IMR-90 (cell line): ENCODE results near the gene NFASC. TPM values are rescaled to one million over a fixed set of nuclear protein-coding genes. Genes with fewer than 3 reads are reported as not detected.

Experiments used
- ATAC-seq: fragments of 200-7000 bp; cut with Tn5 transposase; 2 replicates; pipeline ENCODE4 v1.9.1; 2020; ENCODE audit warnings: low read depth, mild to moderate bottlenecking, moderate library complexity
- BruUV-seq: library from RNA; stranded (reverse); fragments of 400-500 nt; replicated peaks from 2 replicates; lab custom pipeline; 2021; lab: Mats Ljungman, UMichigan
- CTCF ChIA-PET: fragments of 300-600 bp; formaldehyde crosslinking; extraction: SDS; loops from one replicate; lab custom pipeline; 2021; ENCODE audit warnings: antibody characterized with exemption; lab: Yijun Ruan, JAX
- POLR2A ChIA-PET: fragments of 300-600 bp; sonication (Branson Sonifier 250); formaldehyde crosslinking; loops from one replicate; lab custom pipeline; 2022; ENCODE audit warnings: antibody characterized with exemption; ENCODE audit not compliant: unreplicated experiment; lab: Charles Lee
- DNase-seq: peaks from one replicate; pipeline ENCODE4 v3.0.0; 2013
- H2AFZ ChIP-seq: replicated peaks from 2 replicates; pipeline ENCODE3; 2013; ENCODE audit warnings: low read length, mild to moderate bottlenecking; ENCODE audit not compliant: poor library complexity
- H2AK5ac ChIP-seq: 2 replicates; pipeline ENCODE4 v1.6.1; 2013; ENCODE audit warnings: low read depth, low read length, inconsistent platforms
- H2AK9ac ChIP-seq: replicated peaks from 2 replicates; pipeline ENCODE3; 2013; ENCODE audit warnings: mild to moderate bottlenecking, low read depth, low read length, moderate library complexity; ENCODE audit not compliant: poor library complexity
- H2BK120ac ChIP-seq: 2 replicates; pipeline ENCODE4 v1.6.1; 2013; ENCODE audit warnings: low read depth, low read length, inconsistent platforms
- H2BK15ac ChIP-seq: 3 replicates; pipeline ENCODE4 v1.6.1; 2013; ENCODE audit warnings: low read depth, low read length, inconsistent platforms
- H2BK20ac ChIP-seq: 2 replicates; pipeline ENCODE4 v1.6.1; 2013; ENCODE audit warnings: low read depth, mild to moderate bottlenecking, inconsistent platforms, low read length, moderate library complexity
- H2BK5ac ChIP-seq: 2 replicates; pipeline ENCODE4 v1.6.1; 2013; ENCODE audit warnings: mild to moderate bottlenecking, low read depth, low read length, inconsistent platforms; ENCODE audit not compliant: poor library complexity, severe bottlenecking
- H3K14ac ChIP-seq: replicated peaks from 2 replicates; pipeline ENCODE4 v1.6.1; 2013; ENCODE audit warnings: low read depth, low read length, inconsistent platforms
- H3K18ac ChIP-seq: 2 replicates; pipeline ENCODE4 v1.6.1; 2013; ENCODE audit warnings: low read depth, low read length, control low read depth
- H3K23ac ChIP-seq: 2 replicates; pipeline ENCODE4 v1.6.1; 2013; ENCODE audit warnings: low read depth, low read length, inconsistent platforms
- H3K27ac ChIP-seq: 2 replicates; pipeline ENCODE4 v1.5.1; 2013; ENCODE audit warnings: mild to moderate bottlenecking, control low read depth, low read length; ENCODE audit not compliant: insufficient read depth
- H3K27me3 ChIP-seq: 2 replicates; pipeline ENCODE4 v1.6.1; 2013; ENCODE audit warnings: low read length; ENCODE audit not compliant: control insufficient read depth, insufficient read depth
- H3K36me3 ChIP-seq: 2 replicates; pipeline ENCODE4 v1.6.1; 2013; ENCODE audit warnings: low read length, mixed read lengths; ENCODE audit not compliant: control insufficient read depth, insufficient read depth
- H3K4ac ChIP-seq: 2 replicates; pipeline ENCODE4 v1.6.1; 2013; ENCODE audit warnings: low read depth, low read length, inconsistent platforms
- H3K4me1 ChIP-seq: 2 replicates; pipeline ENCODE4 v1.6.1; 2013; ENCODE audit warnings: low read length, mixed read lengths; ENCODE audit not compliant: control insufficient read depth, insufficient read depth
- H3K4me2 ChIP-seq: 2 replicates; pipeline ENCODE4 v1.6.1; 2013; ENCODE audit warnings: low read depth, mild to moderate bottlenecking, control low read depth, low read length, moderate library complexity
- H3K4me3 ChIP-seq: 2 replicates; pipeline ENCODE4 v1.5.1; 2013; ENCODE audit warnings: low read depth, mild to moderate bottlenecking, control low read depth, low read length, moderate library complexity; ENCODE audit not compliant: insufficient read depth
- H3K56ac ChIP-seq: 2 replicates; pipeline ENCODE4 v1.6.1; 2013; ENCODE audit warnings: low read length, inconsistent platforms; ENCODE audit not compliant: insufficient read depth; ENCODE audit errors: extremely low read depth
- H3K79me1 ChIP-seq, 2 experiments: 2 replicates each; pipeline ENCODE4 v1.6.1; 2013; ENCODE audit warnings: low read length in 2 of 2, inconsistent platforms in 1 of 2, low read depth in 1 of 2
- H3K9ac ChIP-seq: 2 replicates; pipeline ENCODE4 v1.6.1; 2013; ENCODE audit warnings: low read depth, low read length, control low read depth
- H3K9me1 ChIP-seq: 2 replicates; pipeline ENCODE4 v1.6.1; 2013; ENCODE audit warnings: low read length, inconsistent platforms; ENCODE audit not compliant: insufficient read depth
- H3K9me3 ChIP-seq: 2 replicates; pipeline ENCODE4 v1.6.1; 2013; ENCODE audit warnings: low read length; ENCODE audit not compliant: control insufficient read depth, insufficient read depth
- H4K20me1 ChIP-seq: 2 replicates; pipeline ENCODE4 v1.6.1; 2013; ENCODE audit warnings: low read length, inconsistent platforms; ENCODE audit not compliant: insufficient read depth
- H4K5ac ChIP-seq: 2 replicates; pipeline ENCODE4 v1.6.1; 2013; ENCODE audit warnings: mild to moderate bottlenecking, low read depth, low read length, control low read depth
- H4K8ac ChIP-seq, 2 experiments: 2 replicates each; pipeline ENCODE4 v1.6.1; 2013; ENCODE audit warnings: low read depth in 2 of 2, low read length in 2 of 2, control low read depth in 1 of 2, inconsistent platforms in 1 of 2
- H4K91ac ChIP-seq: 2 replicates; pipeline ENCODE4 v1.6.1; 2013; ENCODE audit warnings: low read depth, low read length, inconsistent platforms; ENCODE audit not compliant: insufficient read depth
- CEBPB ChIP-seq: IDR thresholded peaks from 2 replicates; pipeline ENCODE4 v1.6.1; 2012; ENCODE audit warnings: low read depth, low read length, improper control_type of control experiment
- MAFK ChIP-seq: IDR thresholded peaks from 2 replicates; pipeline ENCODE4 v1.6.1; 2012; ENCODE audit warnings: low read depth, low read length, improper control_type of control experiment
- MXI1 ChIP-seq: IDR thresholded peaks from 2 replicates; pipeline ENCODE4 v1.6.1; 2012; ENCODE audit warnings: low read depth, mild to moderate bottlenecking, low read length, moderate library complexity, borderline replicate concordance
- NFE2L2 ChIP-seq: fragments of 150-350 bp; IDR thresholded peaks from 2 replicates; pipeline ENCODE4 v1.6.1; 2016; ENCODE audit warnings: low read depth, mild to moderate bottlenecking, low read length
- RCOR1 ChIP-seq: IDR thresholded peaks from 2 replicates; pipeline ENCODE4 v1.6.1; 2012; ENCODE audit warnings: mild to moderate bottlenecking, low read length, improper control_type of control experiment; ENCODE audit not compliant: insufficient replicate concordance
- SMC3 ChIP-seq: fragments of 150-350 bp; IDR thresholded peaks from 2 replicates; pipeline ENCODE4 v1.6.1; 2016; ENCODE audit warnings: low read depth, mild to moderate bottlenecking, antibody characterized with exemption, low read length, moderate library complexity
- WGBS, 2 experiments: methylation state at CpG; one replicate each; pipeline versions ENCODE4 v1.1.5 to v1.1.7; 2013; ENCODE audit warnings: missing lambda C conversion rate in 2 of 2; ENCODE audit not compliant: insufficient read length in 1 of 2; ENCODE audit errors: extremely low coverage in 2 of 2; 5-methylcytosine and 5-hydroxymethylcytosine counted together
- dilution Hi-C: fragments of 300-500 bp; cut with HindIII; formaldehyde crosslinking; loops from one replicate; pipeline ENCODE4 v1.14.3; 2018; ENCODE audit warnings: low sequenced_read_pairs; ENCODE audit not compliant: unreplicated experiment
- in situ Hi-C: fragments of 300-500 bp; cut with MboI; formaldehyde crosslinking; loops from 3 replicates; pipeline ENCODE4 v1.14.3; 2019; ENCODE audit warnings: low sequenced_read_pairs, inconsistent platforms, mixed read lengths
- intact Hi-C: fragments of 100-400 bp; cut with micrococcal nuclease; formaldehyde crosslinking; loops from 2 replicates; pipeline ENCODE4 v1.10.0; 2022
- polyA plus RNA-seq, 3 experiments: library from polyadenylated mRNA; depleted of rRNA; stranded (reverse); fragments of >200 nt; gene quantifications; 2 replicates each; pipeline ENCODE4 v1.2.3, GENCODE V29; 2012; ENCODE audit warnings: low replicate concordance in 1 of 3
- total RNA-seq: library from RNA; depleted of rRNA; stranded (reverse); fragments of >200 nt; gene quantifications from 2 replicates; pipeline ENCODE4 v1.2.3, GENCODE V29; 2012
- TF ChIP-seq, protein P1 (sequence below): fragments of 150-350 bp; IDR thresholded peaks from 2 replicates; pipeline ENCODE4 v1.6.1; 2016; ENCODE audit warnings: low read depth, mild to moderate bottlenecking, low read length, moderate library complexity, borderline replicate concordance

Gene NFASC
- total and polyA plus RNA-seq, 2 of the 4 experiments (the other 2 are of a cell fraction), result 0.18 to 0.79 TPM

DNA sequence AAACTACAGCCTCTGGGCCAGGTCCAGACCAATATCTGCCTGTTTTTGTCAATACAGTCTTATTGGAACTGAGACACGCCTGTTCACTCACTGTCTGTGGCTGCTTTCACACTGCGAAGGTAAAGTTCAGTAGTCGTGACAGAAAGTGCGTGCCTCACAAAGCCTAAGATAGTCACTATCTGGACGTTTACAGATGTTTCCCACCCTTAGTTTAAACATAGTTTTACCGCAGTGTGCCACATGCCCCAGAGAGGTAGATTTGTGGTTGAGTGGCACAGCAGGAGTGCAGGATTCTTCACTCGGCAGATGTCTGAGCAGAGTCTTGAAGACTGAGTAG, 61.9 kb downstream of the NFASC start:
- no peak overlapping the region for H2BK15ac ChIP-seq
- no peak overlapping the region for H2AFZ ChIP-seq
- no peak overlapping the region for H4K8ac ChIP-seq
- no peak overlapping the region for H2BK20ac ChIP-seq
- TF ChIP-seq, protein P1, sequence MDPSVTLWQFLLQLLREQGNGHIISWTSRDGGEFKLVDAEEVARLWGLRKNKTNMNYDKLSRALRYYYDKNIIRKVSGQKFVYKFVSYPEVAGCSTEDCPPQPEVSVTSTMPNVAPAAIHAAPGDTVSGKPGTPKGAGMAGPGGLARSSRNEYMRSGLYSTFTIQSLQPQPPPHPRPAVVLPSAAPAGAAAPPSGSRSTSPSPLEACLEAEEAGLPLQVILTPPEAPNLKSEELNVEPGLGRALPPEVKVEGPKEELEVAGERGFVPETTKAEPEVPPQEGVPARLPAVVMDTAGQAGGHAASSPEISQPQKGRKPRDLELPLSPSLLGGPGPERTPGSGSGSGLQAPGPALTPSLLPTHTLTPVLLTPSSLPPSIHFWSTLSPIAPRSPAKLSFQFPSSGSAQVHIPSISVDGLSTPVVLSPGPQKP, result no peak
- TF ChIP-seq CEBPB, result no peak
- TF ChIP-seq SMC3, result no peak
- no peak for TF ChIP-seq NFE2L2
- no peak for TF ChIP-seq MXI1
- TF ChIP-seq MAFK, result no peak
- TF ChIP-seq RCOR1, result no peak
- in situ Hi-C loops (no loop called here), intact Hi-C loops (no loop called here), dilution Hi-C loops (no loop called here)
- H2BK5ac ChIP-seq, result no peak overlapping the region
- H4K20me1 ChIP-seq, result no peaks in the 10 kb centered on the region
- no peak overlapping the region for H3K14ac ChIP-seq
- ATAC-seq (no peak), DNase-seq (no peak)
- POLR2A ChIA-PET, result no interaction called here
- no peak overlapping the region for H3K4me3 ChIP-seq
- H3K9me1 ChIP-seq, result no peaks in the 10 kb centered on the region
- CTCF ChIA-PET, result no interaction called here
- BruUV-seq, result no TSS peak
- no peaks in the 10 kb centered on the region for H3K79me1 ChIP-seq
- H3K36me3 ChIP-seq, result no peaks in the 10 kb centered on the region
- H3K4ac ChIP-seq, result no peak overlapping the region
- no peak overlapping the region for H2BK120ac ChIP-seq
- H3K27me3 ChIP-seq, result peaks cover 16% of the 10 kb centered on the region
- H3K9ac ChIP-seq, result no peak overlapping the region
- WGBS, 2 experiments, result 40% methylated on average over 1 of the region's 7 CpGs; no CpG with 5 or more reads in 1 of the 2 experiments
- H3K23ac ChIP-seq, result no peak overlapping the region
- no peaks in the 10 kb centered on the region for H3K9me3 ChIP-seq
- H3K27ac ChIP-seq, result no peak overlapping the region
- no peak overlapping the region for H2AK9ac ChIP-seq
- no peak overlapping the region for H4K5ac ChIP-seq
- no peak overlapping the region for H4K91ac ChIP-seq
- H2AK5ac ChIP-seq, result no peak overlapping the region
- H3K56ac ChIP-seq, result no peak overlapping the region
- H3K4me1 ChIP-seq, result no peaks in the 10 kb centered on the region
- no peak overlapping the region for H3K18ac ChIP-seq
- no peak overlapping the region for H3K4me2 ChIP-seq
